ENCODE results near the gene VSTM2L. TPM values are rescaled to one million over a fixed set of nuclear protein-coding genes. Genes with fewer than 3 reads are reported as not detected.

VSTM2L gene
- total and polyA plus RNA-seq, 9 of the 15 experiments (the other 6 are each of a cell fraction or from before 2014, with no cell fraction given): not detected

DNA sequence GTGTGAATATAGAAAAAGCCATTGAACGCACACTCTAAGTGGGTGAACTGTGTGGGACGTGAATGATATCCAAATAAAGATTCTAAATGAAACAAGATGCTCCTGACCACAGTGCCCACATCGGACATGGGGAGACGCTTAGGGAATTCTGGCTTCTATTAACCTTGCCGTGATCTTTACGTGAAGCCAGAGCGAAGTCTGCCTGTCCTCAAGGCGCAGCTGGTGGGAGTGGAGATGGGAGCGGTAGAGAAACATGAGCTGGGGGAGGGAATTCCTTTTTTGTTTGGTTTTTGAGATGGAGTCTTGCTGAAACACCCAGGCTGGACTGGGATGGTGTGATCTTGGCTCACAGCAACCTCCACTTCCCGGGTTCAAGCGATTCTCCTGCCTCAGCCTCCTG is 46.0 kb downstream of the VSTM2L start (continued):
- TF ChIP-seq, protein P1, sequence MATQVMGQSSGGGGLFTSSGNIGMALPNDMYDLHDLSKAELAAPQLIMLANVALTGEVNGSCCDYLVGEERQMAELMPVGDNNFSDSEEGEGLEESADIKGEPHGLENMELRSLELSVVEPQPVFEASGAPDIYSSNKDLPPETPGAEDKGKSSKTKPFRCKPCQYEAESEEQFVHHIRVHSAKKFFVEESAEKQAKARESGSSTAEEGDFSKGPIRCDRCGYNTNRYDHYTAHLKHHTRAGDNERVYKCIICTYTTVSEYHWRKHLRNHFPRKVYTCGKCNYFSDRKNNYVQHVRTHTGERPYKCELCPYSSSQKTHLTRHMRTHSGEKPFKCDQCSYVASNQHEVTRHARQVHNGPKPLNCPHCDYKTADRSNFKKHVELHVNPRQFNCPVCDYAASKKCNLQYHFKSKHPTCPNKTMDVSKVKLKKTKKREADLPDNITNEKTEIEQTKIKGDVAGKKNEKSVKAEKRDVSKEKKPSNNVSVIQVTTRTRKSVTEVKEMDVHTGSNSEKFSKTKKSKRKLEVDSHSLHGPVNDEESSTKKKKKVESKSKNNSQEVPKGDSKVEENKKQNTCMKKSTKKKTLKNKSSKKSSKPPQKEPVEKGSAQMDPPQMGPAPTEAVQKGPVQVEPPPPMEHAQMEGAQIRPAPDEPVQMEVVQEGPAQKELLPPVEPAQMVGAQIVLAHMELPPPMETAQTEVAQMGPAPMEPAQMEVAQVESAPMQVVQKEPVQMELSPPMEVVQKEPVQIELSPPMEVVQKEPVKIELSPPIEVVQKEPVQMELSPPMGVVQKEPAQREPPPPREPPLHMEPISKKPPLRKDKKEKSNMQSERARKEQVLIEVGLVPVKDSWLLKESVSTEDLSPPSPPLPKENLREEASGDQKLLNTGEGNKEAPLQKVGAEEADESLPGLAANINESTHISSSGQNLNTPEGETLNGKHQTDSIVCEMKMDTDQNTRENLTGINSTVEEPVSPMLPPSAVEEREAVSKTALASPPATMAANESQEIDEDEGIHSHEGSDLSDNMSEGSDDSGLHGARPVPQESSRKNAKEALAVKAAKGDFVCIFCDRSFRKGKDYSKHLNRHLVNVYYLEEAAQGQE (IDR thresholded peaks at IDR 0.05; ENCODE audit: borderline replicate concordance): no peak
- TF ChIP-seq, protein P1 (CRISPR knock-in tag; IDR thresholded peaks at IDR 0.05; ENCODE audit: low read depth): no peak
- no peak for TF ChIP-seq BRCA1 (IDR thresholded peaks at IDR 0.05)
- TF ChIP-seq BRCA1 (CRISPR knock-in tag; IDR thresholded peaks at IDR 0.05): no peak
- no peak for TF ChIP-seq FOXM1 (IDR thresholded peaks at IDR 0.05; ENCODE audit: low read depth)
- no peak for TF ChIP-seq FOXM1 (CRISPR knock-in tag; IDR thresholded peaks at IDR 0.05; ENCODE audit: low read depth)

All from K562 (cell line).